ENCODE data around the gene FBXO36.

DNA sequence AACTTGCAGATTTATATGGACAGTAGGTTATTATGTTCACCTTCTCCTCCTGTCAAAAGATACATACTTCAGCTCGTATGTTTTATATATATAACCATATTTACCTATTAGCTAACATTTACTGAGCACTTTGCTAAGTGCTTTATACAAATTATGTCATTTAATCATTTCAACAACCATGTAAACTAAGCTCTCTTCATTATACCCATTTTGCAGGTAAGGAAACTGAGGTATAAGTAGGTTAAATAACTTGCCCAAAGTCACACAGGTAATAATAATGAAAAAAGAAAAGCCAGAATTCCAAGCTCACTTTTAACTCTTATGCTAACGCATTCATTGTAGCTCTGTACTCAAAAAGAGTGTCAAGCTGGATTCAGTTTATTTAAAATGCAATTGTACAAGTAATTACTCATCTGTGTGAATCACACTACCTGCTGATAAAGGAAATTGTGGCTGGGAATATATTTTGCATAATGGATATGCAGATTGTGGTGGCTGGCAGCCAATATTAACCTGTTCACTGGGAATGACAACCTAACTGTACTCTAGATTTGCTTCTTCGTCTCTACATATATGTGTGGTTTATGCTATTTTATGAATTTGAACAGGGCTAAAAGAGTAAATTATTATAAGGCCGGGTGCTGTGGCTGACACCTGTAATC is 125.8 kb downstream of the FBXO36 start:
- no peak for TF ChIP-seq POLR2A (IDR thresholded peaks at IDR 0.05; ENCODE audit: extremely low read depth, insufficient read length)
- TF ChIP-seq, protein P1, sequence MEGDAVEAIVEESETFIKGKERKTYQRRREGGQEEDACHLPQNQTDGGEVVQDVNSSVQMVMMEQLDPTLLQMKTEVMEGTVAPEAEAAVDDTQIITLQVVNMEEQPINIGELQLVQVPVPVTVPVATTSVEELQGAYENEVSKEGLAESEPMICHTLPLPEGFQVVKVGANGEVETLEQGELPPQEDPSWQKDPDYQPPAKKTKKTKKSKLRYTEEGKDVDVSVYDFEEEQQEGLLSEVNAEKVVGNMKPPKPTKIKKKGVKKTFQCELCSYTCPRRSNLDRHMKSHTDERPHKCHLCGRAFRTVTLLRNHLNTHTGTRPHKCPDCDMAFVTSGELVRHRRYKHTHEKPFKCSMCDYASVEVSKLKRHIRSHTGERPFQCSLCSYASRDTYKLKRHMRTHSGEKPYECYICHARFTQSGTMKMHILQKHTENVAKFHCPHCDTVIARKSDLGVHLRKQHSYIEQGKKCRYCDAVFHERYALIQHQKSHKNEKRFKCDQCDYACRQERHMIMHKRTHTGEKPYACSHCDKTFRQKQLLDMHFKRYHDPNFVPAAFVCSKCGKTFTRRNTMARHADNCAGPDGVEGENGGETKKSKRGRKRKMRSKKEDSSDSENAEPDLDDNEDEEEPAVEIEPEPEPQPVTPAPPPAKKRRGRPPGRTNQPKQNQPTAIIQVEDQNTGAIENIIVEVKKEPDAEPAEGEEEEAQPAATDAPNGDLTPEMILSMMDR (IDR thresholded peaks at IDR 0.05; ENCODE audit: low read depth, low read length), result no peak
